Calu3 (cell line): ENCODE data around the gene WDR93. TPM values are rescaled to one million over a fixed set of nuclear protein-coding genes. Genes with fewer than 3 reads are reported as not detected.

Experiments
- BruUV-seq: library from RNA; stranded (reverse); fragments of 400-500 nt; replicated peaks from 2 replicates; lab custom pipeline; 2021; lab: Mats Ljungman, UMichigan
- CTCF ChIA-PET: fragments of 300-600 bp; sonication (Branson Sonifier 250); formaldehyde crosslinking; loops from one replicate; lab custom pipeline; 2022; ENCODE audit warnings: antibody characterized with exemption; lab: Charles Lee
- DNase-seq: peaks from one replicate; pipeline ENCODE4 v3.0.0; 2022
- H3K27ac Mint-ChIP-seq: one replicate; pipeline ENCODE4 v1.8.0; 2022; ENCODE audit warnings: mixed read lengths; ENCODE audit not compliant: unreplicated experiment
- H3K27me3 Mint-ChIP-seq: one replicate; pipeline ENCODE4 v1.8.0; 2022; ENCODE audit warnings: mixed read lengths; ENCODE audit not compliant: unreplicated experiment
- H3K36me3 Mint-ChIP-seq: one replicate; pipeline ENCODE4 v1.8.0; 2022; ENCODE audit warnings: mild to moderate bottlenecking, moderate library complexity, mixed read lengths; ENCODE audit not compliant: insufficient read depth, unreplicated experiment
- H3K4me1 Mint-ChIP-seq: one replicate; pipeline ENCODE4 v1.8.0; 2022; ENCODE audit warnings: mild to moderate bottlenecking, low read depth, mixed read lengths; ENCODE audit not compliant: unreplicated experiment
- H3K4me3 Mint-ChIP-seq: one replicate; pipeline ENCODE4 v1.8.0; 2022; ENCODE audit warnings: mild to moderate bottlenecking, low read depth, moderate library complexity, mixed read lengths; ENCODE audit not compliant: unreplicated experiment
- H3K9me3 Mint-ChIP-seq: one replicate; pipeline ENCODE4 v1.8.0; 2022; ENCODE audit warnings: low read depth, mixed read lengths; ENCODE audit not compliant: unreplicated experiment
- intact Hi-C: fragments of 100-400 bp; cut with micrococcal nuclease; formaldehyde crosslinking; loops from one replicate; pipeline ENCODE4 v1.10.0; 2022; ENCODE audit not compliant: unreplicated experiment
- total RNA-seq: library from RNA; stranded (reverse); gene quantifications from 2 replicates; pipeline ENCODE4 v1.2.3, GENCODE V29; 2022
- TF ChIP-seq, protein P1 (sequence below): fragments of 200-600 bp; IDR thresholded peaks from one replicate; pipeline ENCODE4 v1.8.0; 2022; ENCODE audit warnings: antibody characterized with exemption; ENCODE audit not compliant: unreplicated experiment

The WDR93 gene
- total RNA-seq, 1 experiment from 2014 or later = not detected

DNA sequence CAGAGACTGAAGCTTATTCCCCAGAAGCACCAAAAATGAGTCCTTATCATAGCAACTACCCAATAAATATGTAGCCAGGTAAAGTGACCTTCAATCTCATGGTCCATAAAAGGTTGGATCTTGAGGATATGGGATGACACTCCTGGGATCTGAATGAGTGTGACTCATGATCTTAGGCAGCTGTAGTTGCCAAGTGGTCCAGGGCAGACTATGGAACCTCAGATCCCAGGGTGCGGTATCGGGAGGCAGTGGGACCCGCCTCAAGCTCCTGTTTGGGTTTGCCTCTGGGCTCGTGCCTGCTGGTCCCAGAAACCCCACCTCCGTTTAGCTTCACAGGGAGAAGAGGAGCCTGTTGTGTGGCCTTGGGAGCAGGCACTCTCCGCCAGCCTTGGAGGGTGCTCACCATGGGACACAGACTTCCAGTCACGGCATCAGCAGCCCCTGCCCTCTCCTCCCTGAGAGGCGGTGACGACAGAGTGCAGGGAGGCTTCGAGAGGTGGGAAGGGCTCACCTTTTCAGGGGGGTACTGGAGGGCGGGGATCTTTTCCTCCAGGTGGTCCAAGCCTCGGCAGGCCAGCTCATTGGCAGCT is 19.5 kb upstream of the WDR93 start:
- Mint-ChIP-seq H3K4me3 (no peak overlapping the region), H3K27ac (no peak overlapping the region), H3K36me3 (no peaks in the 10 kb centered on the region), H3K27me3 (peaks cover 15% of the 10 kb centered on the region), H3K9me3 (no peaks in the 10 kb centered on the region), H3K4me1 (no peaks in the 10 kb centered on the region)
- BruUV-seq = no TSS peak
- no peak for DNase-seq
- CTCF ChIA-PET = interaction anchor here (0.6 to 1.5 kb wide), 2 partner anchors 23 to 251 kb away, joined by 4 to 5 read pairs; no protein-coding TSS in a partner anchor
- intact Hi-C loops = no loop called here
- TF ChIP-seq, protein P1, sequence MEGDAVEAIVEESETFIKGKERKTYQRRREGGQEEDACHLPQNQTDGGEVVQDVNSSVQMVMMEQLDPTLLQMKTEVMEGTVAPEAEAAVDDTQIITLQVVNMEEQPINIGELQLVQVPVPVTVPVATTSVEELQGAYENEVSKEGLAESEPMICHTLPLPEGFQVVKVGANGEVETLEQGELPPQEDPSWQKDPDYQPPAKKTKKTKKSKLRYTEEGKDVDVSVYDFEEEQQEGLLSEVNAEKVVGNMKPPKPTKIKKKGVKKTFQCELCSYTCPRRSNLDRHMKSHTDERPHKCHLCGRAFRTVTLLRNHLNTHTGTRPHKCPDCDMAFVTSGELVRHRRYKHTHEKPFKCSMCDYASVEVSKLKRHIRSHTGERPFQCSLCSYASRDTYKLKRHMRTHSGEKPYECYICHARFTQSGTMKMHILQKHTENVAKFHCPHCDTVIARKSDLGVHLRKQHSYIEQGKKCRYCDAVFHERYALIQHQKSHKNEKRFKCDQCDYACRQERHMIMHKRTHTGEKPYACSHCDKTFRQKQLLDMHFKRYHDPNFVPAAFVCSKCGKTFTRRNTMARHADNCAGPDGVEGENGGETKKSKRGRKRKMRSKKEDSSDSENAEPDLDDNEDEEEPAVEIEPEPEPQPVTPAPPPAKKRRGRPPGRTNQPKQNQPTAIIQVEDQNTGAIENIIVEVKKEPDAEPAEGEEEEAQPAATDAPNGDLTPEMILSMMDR = no peak

DNA sequence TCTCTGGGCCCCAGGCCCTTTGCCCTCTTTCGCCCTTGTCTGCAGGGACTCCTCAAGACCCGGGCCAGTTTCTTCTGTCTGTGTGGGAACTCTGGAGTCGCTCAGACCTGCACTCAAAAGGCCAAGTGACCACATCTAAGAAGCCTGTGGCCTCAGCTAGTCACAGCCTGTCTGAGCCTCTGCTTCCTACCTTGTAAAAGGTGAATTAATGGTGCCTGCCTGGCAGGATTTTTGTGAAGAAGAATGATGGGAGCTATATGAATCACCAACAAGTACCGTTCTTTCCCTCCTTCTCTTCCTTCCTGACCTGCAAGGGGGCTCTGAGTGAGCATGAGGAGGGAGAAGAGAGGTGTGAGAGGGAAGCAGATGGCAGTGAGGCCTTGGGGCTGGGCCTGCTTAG is 18.9 kb upstream of the WDR93 start:
- Mint-ChIP-seq H3K27ac (no peak overlapping the region), H3K9me3 (no peaks in the 10 kb centered on the region), H3K27me3 (peaks cover 15% of the 10 kb centered on the region), H3K4me1 (no peaks in the 10 kb centered on the region), H3K36me3 (no peaks in the 10 kb centered on the region), H3K4me3 (no peak overlapping the region)
- no TSS peak for BruUV-seq
- intact Hi-C loops = no loop called here
- CTCF ChIA-PET = interaction anchor here (1.5 to 2.3 kb wide), 2 partner anchors 9 to 24 kb away, joined by 4 to 6 read pairs; no protein-coding TSS in a partner anchor
- TF ChIP-seq, protein P1 = no peak
- DNase-seq = no peak

DNA sequence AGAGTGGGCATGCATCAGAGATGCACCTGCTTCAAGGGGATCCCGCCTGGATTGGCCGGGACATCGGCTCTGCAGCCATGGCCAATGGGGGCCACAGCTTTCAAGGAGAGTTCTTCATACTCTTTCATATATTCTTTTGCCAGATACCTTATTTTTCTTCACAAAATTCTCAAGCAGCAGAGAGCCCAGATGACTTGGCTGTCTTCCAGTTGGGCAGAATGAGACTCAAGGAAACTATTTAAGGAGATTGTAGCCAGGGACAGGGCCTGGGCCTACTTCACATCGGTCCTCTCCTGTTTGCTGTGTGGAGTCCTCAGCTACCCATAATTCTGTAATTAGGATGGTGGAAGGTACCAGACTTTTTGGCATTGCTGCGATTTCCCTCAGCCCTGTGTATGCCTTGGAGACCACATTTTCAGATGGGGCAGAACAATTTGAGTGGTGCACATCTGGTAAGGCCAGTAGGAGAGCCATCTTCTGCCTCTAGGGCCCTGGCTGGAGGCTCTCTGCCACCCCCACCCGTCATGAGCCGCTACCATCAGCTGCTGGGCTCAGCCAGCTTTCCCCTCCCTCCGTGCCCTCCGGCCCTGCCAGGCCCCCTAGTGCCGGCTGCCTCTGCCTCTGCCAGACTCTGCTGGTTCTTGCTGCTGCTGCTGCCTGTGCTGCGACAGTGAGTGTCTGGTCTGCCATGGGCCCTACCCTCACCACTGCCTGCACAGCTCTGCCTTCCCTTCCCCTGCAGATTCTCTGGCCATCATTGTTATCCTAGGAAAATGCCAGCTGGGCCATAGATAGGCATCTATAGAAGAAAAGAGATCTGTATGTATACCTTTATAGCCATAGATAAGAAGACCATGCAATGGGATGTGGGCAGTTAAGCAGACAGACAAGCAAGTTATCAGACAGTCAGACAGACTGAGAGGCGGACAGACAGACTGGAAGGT is 18.1 kb upstream of the WDR93 start:
- no TSS peak for BruUV-seq
- Mint-ChIP-seq H3K27me3 (peaks cover 15% of the 10 kb centered on the region), H3K4me1 (no peaks in the 10 kb centered on the region), H3K9me3 (no peaks in the 10 kb centered on the region), H3K4me3 (no peak overlapping the region), H3K36me3 (no peaks in the 10 kb centered on the region), H3K27ac (no peak overlapping the region)
- no peak for DNase-seq
- TF ChIP-seq, protein P1 = no peak
- intact Hi-C loops = no loop called here
- CTCF ChIA-PET = interaction anchor here (2.3 kb wide), 1 partner anchor 10 kb away, joined by 6 read pairs; no protein-coding TSS in a partner anchor

DNA sequence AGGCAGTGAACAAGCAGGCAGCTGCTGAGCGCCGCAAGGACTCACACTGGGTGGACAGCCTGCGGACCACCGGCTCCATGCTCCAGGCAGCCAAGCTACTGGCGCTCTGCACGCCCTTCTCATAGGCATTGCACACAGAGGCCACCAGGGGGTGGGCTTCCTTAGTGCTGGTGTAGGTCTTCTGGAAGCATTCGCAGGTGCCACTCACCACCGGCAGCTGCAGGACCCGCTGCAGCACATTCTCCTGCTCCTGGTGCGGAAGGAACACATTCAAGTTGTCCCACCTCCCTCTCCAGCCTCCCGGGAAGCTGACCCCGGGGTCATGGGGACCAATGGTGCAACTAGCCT is 17.5 kb upstream of the WDR93 start:
- CTCF ChIA-PET = interaction anchor here (2.3 kb wide), 1 partner anchor 10 kb away, joined by 6 read pairs; no protein-coding TSS in a partner anchor
- Mint-ChIP-seq H3K27ac (no peak overlapping the region), H3K9me3 (no peaks in the 10 kb centered on the region), H3K4me1 (no peaks in the 10 kb centered on the region), H3K36me3 (no peaks in the 10 kb centered on the region), H3K27me3 (peaks cover 15% of the 10 kb centered on the region), H3K4me3 (no peak overlapping the region)
- no TSS peak for BruUV-seq
- intact Hi-C loops = no loop called here
- no peak for DNase-seq
- TF ChIP-seq, protein P1 = no peak
